ENCODE data around the gene MTREX. TPM values are rescaled to one million over a fixed set of nuclear protein-coding genes. Genes with fewer than 3 reads are reported as not detected.

Gene MTREX
- polyA plus RNA-seq, 3 donors = 10.2 to 14.4 (median 12.2) TPM

DNA sequence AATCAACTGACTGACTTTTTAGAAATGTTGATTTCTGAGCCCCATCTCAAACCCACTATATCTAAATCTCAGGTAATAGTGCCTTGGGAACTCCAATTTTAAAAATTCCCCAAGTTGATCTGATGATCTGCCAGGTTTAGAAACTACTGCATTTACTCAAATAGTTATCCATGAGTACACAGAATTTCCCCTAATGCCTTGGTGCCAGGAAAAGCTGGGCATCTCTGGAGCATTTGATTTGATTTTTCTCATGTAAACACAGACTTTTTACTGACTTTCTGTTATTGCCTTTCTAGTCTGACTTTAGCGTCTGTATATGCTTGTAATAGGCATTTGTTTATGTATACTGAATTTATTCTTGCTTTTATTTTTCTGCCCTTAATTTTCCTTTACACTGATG, 35.8 kb downstream of the MTREX start:
- no peak overlapping the region for H3K9ac ChIP-seq (ENCODE audit: insufficient read depth, low read length, poor library complexity, severe bottlenecking)

DNA sequence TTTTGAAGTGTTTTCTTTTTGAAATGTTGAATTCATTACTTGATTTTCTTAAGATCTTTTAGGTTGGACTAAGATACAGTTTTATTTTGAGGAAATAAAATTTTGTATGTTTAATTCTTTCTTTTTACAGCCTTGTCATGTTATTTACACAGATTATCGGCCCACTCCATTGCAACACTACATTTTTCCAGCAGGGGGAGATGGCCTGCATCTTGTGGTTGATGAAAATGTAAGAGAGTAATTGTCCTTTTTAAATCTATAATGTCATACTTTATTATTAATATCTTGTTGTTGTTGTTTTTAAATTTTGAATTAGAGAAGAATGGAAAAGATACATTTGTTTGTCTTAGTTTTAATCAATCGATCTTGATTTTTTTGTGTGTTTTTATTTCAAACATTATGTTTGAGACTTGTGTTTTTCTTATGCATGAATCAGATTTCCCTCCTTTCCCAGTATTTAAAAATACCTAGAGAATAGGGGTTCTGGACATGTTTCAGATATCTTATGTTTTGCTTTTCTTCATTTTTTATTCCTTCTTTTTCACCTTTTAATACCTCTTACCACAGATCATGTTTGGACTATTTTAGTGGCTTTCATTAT, 36.7 kb downstream of the MTREX start:
- Mint-ChIP-seq H3K27me3 (ENCODE audit: low read depth in 3 of 3) (no peaks in the 10 kb centered on the region), H3K9me3 (peaks cover 0 to 5% (median 3%) of the 10 kb centered on the region in 7 donors), H3K27ac (no peak overlapping the region), H3K4me1 (no peaks in the 10 kb centered on the region), H3K36me3 (peaks cover 70 to 80% of the 10 kb centered on the region in 2 donors), H3K4me3 (no peak overlapping the region)
- H3K27me3 ChIP-seq (ENCODE audit: control insufficient read depth in 2 of 2, insufficient read depth in 2 of 2, low read length in 2 of 2) = no peaks in the 10 kb centered on the region
- peaks cover 78 to 97% of the 10 kb centered on the region in 2 donors for H3K36me3 ChIP-seq (replicated peaks in 1 of 2; ENCODE audit: control insufficient read depth in 1 of 2, insufficient read depth in 2 of 2, low read length in 2 of 2)
- no peak overlapping the region for H3K27ac ChIP-seq (ENCODE audit: low read depth in 1 of 2, low read length in 2 of 2)
- H3K9me3 ChIP-seq (replicated peaks in 1 of 2; ENCODE audit: control insufficient read depth in 1 of 2, insufficient read depth in 1 of 2, low read length in 2 of 2) = no peaks in the 10 kb centered on the region
- H3K4me2 ChIP-seq (replicated peaks; ENCODE audit: extremely low read depth, low read length, poor library complexity, severe bottlenecking) = no peak overlapping the region
- no CpG with 5 or more reads among the region's 2 CpGs for WGBS (ENCODE audit: insufficient coverage)
- DNase-seq = peak; percentile 25 to 32 (median 27)
- TF ChIP-seq CTCF (IDR thresholded peaks at IDR 0.05) = peak; percentile 90
- H3K9ac ChIP-seq (ENCODE audit: insufficient read depth, low read length, poor library complexity, severe bottlenecking) = no peak overlapping the region
- no peak overlapping the region for H3K4me3 ChIP-seq (replicated peaks in 1 of 3; ENCODE audit: low read depth in 2 of 3, low read length in 3 of 3)
- no peaks in the 10 kb centered on the region for H3K4me1 ChIP-seq (ENCODE audit: control insufficient read depth in 1 of 2, insufficient read depth in 2 of 2, low read length in 2 of 2)
- no peak overlapping the region for H2AFZ ChIP-seq (ENCODE audit: insufficient read depth, low read depth, low read length, poor library complexity, severe bottlenecking)
- no peaks in the 10 kb centered on the region for H4K20me1 ChIP-seq (ENCODE audit: insufficient read depth, low read length)
- H3K79me2 ChIP-seq (ENCODE audit: insufficient read depth, low read length) = no peaks in the 10 kb centered on the region
- intact Hi-C loops (cut with micrococcal nuclease) = no loop called here

More for the DNA sequence above, 35.8 kb downstream of the MTREX start:
- Histone ChIP-seq H2AFZ (ENCODE audit: insufficient read depth, low read depth, low read length, poor library complexity, severe bottlenecking) (no peak overlapping the region), H3K4me3 (replicated peaks in 1 of 3; ENCODE audit: low read depth in 2 of 3, low read length in 3 of 3) (no peak overlapping the region), H3K9me3 (replicated peaks in 1 of 2; ENCODE audit: control insufficient read depth in 1 of 2, insufficient read depth in 1 of 2, low read length in 2 of 2) (no peaks in the 10 kb centered on the region), H3K4me1 (ENCODE audit: control insufficient read depth in 1 of 2, insufficient read depth in 2 of 2, low read length in 2 of 2) (no peaks in the 10 kb centered on the region), H3K79me2 (ENCODE audit: insufficient read depth, low read length) (no peaks in the 10 kb centered on the region), H4K20me1 (ENCODE audit: insufficient read depth, low read length) (no peaks in the 10 kb centered on the region), H3K27me3 (ENCODE audit: control insufficient read depth in 2 of 2, insufficient read depth in 2 of 2, low read length in 2 of 2) (no peaks in the 10 kb centered on the region), H3K27ac (ENCODE audit: low read depth in 1 of 2, low read length in 2 of 2) (no peak overlapping the region), H3K36me3 (replicated peaks in 1 of 2; ENCODE audit: control insufficient read depth in 1 of 2, insufficient read depth in 2 of 2, low read length in 2 of 2) (peaks cover 70 to 97% of the 10 kb centered on the region in 2 donors), H3K4me2 (replicated peaks; ENCODE audit: extremely low read depth, low read length, poor library complexity, severe bottlenecking) (no peak overlapping the region)
- no peak overlapping the region for H3K4me3 Mint-ChIP-seq
- intact Hi-C loops (cut with micrococcal nuclease) = no loop called here
- no CpG with 5 or more reads among the region's 1 CpG for WGBS (ENCODE audit: insufficient coverage)
- H3K36me3 Mint-ChIP-seq = peaks cover 69 to 79% of the 10 kb centered on the region in 2 donors
- H3K4me1 Mint-ChIP-seq = no peaks in the 10 kb centered on the region
- TF ChIP-seq CTCF (IDR thresholded peaks at IDR 0.05) = no peak
- no peak for DNase-seq
- H3K9me3 Mint-ChIP-seq = peaks cover 0 to 5% (median 3%) of the 10 kb centered on the region in 7 donors
- H3K27me3 Mint-ChIP-seq (ENCODE audit: low read depth in 3 of 3) = no peaks in the 10 kb centered on the region
- H3K27ac Mint-ChIP-seq = peak overlapping the region in 1 of 7 donors; percentile 3
